IPS-NIHi7 (cell line): ENCODE measurements around the gene NOX3.
"Not testable (repeated sequence)": the region's sequence is repeated elsewhere in the genome, so short reads cannot be mapped to it uniquely, and the experiment has no call there.

Source experiments
- DNase-seq: peaks from one replicate; pipeline ENCODE4 v3.0.0; 2012; ENCODE audit warnings: mixed read lengths; ENCODE audit errors: extremely low spot score

The NOX3 gene

GRCh38 chr6:155374681-155375080 lies 81.0 kb downstream of the NOX3 start:
- DNase-seq = no peak

- DNase-seq = no peak
Observed at GRCh38 chr6:155373276-155373675, 82.4 kb downstream of the NOX3 start.

- DNase-seq = no peak
Observed at GRCh38 chr6:155372256-155372655, 83.4 kb downstream of the NOX3 start.

- DNase-seq = no peak
Observed at GRCh38 chr6:155371230-155371629, 84.4 kb downstream of the NOX3 start.

DNA sequence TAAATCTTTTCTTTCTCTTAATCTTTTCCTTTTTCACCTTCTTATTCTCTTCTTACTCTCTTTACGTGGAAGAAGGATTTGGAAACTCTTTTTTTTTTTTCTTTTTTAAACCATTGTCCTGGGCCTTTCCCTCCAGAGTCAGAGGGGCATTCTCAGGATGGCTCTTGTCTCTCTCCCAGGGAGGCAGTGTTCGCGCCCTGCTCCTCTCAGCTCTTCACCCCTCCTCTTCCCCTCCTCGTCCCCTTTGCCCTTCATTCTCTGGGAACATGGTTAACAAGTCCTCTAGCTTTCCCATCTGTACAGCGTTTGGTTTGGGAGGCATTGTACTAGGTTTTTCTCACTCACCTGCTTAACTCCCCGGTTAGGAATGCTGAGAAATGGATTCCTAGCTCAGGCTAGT lies 89.3 kb downstream of the NOX3 start:
- no peak for DNase-seq

DNA sequence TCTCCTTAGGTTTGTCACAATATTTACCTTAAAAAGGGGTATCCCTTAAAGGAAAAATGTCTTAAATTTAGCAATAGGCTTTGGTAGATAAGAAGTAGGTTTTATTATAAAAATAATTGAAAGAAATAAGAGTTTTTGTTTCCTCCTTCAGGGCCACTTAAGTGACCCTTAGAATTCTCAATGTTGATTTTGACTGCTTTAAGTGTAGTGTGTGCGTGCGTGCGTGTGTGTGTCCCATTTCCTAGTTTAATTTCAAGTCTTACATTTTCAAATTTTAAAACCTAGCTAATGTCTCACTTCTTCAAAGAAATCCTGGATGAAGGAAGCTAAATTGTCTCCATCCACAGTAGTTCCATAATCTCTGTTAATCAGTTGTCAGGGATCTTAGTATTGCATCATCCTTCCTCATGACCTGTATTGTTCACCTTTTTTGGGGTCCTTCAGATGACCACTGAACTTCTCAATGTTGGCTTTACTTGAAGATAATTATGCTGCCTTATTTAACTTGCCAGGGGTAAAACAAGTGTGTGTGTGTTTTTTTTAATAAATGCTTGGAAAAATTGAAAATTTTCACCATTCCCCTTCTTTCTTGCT lies 90.7 kb downstream of the NOX3 start:
- DNase-seq = no peak

DNA sequence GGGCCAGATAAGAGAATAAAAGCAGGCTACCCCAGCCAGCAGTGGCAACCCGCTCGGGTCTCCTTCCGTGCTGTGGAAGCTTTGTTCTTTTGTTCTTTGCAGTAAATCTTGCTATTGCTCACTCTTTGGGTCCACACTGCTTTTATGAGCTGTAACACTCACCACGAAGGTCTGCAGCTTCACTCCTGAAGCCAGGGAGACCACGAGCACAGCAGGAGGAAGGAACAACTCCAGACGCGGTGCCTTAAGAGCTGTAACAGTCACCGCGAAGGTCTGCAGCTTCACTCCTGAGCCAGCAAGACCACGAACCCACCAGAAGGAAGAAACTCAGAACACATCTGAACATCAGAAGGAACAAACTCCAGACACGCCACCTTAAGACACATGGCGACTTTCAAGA lies 91.6 kb downstream of the NOX3 start:
- DNase-seq = not testable (repeated sequence)

- not testable (repeated sequence) for DNase-seq
Observed at GRCh38 chr6:155362968-155363632, 92.5 kb downstream of the NOX3 start.

- DNase-seq = no peak
Observed at GRCh38 chr6:155354167-155354566, 101.5 kb downstream of the NOX3 start.

DNA sequence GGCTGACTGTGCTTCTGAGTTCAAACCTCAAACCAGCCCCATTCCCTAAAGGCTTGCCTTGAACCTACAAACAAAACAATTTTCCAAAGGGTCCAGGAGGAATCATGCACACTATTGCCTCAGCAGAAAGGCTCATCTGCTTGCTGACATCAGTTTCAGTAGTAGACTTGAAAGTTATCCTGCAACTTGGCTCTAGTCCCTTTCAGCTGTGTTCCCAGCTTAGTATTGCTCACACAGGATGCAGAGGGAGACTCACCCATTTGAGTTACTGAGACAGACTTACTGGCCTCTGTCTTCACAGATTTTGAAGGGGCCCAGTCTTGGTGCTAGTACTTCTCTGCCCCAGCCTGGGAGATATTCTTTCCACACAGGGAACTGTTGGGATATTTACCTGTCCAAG lies 102.8 kb downstream of the NOX3 start:
- DNase-seq = no peak

GRCh38 chr6:155352130-155352420 lies 103.6 kb downstream of the NOX3 start:
- no peak for DNase-seq

DNA sequence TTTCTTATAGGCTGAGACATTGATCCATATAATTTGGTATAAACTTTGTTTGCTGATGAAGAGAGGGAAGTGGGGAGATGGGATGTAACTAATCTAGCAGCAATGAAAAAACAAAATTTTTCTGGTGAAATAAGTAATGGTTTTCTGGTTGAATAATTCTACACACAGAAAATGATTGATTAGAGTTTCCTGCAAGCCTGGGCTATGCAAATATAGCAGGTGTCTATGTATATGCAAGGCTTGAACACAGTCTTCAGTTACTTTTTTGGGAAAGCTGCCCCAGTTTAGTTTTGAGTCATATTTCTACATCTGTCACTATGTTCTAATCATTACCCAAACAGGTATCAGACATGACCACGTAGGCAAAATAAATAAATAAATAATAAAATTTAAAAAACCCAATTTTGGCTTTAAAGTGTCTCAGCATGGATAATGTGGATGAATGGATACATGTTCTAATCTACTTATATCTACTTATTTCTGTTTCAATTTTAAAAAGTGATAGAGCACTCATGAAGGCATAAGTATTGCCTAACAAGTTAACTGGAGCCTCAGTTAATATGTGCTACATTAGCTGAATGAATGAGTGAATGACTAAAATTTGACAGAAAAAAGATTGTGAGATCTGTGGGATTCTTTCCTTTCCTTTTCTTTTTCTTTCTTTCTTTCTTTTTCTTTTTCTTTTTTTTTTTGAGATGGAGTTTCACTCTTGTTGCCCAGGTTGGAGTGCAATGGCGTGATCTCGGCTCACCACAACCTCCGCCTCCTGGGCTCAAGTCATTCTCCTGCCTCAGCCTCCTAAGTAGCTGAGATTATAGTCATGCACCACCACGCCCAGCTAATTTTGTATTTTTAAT lies 104.1 kb downstream of the NOX3 start:
- no peak for DNase-seq

GRCh38 chr6:155349956-155350355 lies 105.7 kb downstream of the NOX3 start:
- no peak for DNase-seq

- no peak for DNase-seq
Observed at GRCh38 chr6:155349129-155349528, 106.5 kb downstream of the NOX3 start.

- no peak for DNase-seq
Observed at GRCh38 chr6:155347800-155348199, 107.8 kb downstream of the NOX3 start.

- DNase-seq = no peak
Observed at GRCh38 chr6:155346957-155347356, 108.7 kb downstream of the NOX3 start.
